Suppressor macrophage treated with lipopolysaccharide for 4 hours (primary cell): ENCODE results near the gene OR2T6.
"Not testable (repeated sequence)": the region's sequence is repeated elsewhere in the genome, so short reads cannot be mapped to it uniquely, and the experiment has no call there.

ENCODE experiments used
- DNase-seq: peaks from one replicate; pipeline ENCODE4 v3.0.0-alpha.2; 2020

Gene OR2T6, protein sequence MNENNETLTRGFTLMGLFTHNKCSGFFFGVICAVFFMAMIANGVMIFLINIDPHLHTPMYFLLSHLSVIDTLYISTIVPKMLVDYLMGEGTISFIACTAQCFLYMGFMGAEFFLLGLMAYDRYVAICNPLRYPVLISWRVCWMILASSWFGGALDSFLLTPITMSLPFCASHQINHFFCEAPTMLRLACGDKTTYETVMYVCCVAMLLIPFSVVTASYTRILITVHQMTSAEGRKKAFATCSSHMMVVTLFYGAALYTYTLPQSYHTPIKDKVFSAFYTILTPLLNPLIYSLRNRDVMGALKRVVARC

DNA sequence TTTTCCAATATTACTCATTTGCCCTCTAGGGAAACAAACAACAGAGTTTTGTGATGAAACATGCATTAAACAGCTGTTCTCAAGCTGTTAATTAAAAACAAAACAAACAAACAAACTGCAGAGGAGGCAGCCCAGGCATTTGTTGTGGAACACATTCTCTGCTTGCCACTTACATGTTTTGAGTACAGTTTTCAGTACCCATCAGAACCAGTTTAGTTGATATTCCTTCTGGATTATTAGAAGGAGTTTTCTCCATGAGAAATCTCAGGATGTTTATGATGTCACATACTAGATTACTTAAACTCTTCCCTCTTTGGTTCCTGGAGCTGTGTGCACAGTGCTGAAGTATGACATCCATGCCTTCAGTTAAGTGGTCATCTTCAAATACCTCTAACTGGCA is at the start of gene OR2T6:
Gene OR2T6 (plus strand): TSS at position 301 of the 400 bp plus-strand sequence. CDS start 11,863 bp downstream, outside the sequence.
- DNase-seq = no peak

DNA sequence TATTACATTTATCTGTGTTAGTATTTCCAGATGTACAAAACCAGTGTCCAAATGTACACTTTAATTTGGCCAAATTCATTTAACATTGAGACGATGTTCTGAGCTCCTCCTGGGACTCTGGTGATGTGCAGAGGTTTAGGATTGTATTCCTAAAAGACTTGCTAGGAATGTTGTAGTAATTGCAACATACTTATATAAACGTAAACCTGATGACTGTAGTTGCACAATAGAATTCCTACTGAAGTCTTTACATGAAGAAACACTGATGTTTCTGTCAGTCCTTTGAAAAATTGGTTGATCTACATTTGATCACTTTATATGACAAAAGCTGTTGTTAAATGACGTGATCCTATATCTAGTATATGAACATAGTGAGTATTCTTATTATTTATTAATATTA is 32.1 kb upstream of the OR2T6 start:
- DNase-seq = no peak

DNA sequence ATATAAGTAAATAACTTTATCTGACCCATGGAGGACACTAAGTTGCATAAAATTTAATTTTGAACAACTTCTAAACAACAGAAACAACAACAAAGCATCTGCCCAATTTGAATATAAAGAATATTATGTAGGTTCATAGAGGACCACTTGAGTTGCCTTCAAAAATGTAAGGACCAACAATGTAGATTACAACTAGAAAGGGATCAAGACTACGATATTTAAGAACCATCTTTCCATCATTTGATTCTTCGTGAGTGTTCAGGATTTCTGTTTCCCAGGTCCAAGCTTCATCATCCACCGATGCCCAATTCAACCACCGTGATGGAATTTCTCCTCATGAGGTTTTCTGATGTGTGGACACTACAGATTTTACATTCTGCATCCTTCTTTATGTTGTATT is 27.1 kb upstream of the OR2T6 start, which contains the start of gene OR14C36:
Gene OR14C36 (plus strand): TSS at position 301 of the 400 bp plus-strand sequence. CDS start 0 bp downstream, at position 301.
- no peak for DNase-seq

DNA sequence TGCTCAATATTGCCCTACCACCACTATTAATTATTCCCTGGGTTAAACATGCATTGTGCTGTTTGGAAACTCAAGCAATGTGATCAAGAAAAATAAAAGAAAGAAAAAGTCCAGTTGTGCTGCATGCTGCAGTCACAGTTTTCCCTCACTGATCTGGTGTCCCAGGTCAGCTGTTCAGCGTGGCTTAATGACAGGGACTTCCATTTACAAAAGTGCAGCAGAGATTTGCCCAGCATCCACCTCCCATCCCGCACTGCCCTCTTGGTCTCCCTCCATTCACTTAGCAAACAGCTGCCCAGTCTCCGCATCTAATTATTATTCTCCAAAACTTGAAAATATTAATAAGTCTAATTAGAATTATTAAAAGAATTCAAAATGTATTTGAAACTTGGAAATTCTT is 16.1 kb upstream of the OR2T6 start:
- DNase-seq = no peak

DNA sequence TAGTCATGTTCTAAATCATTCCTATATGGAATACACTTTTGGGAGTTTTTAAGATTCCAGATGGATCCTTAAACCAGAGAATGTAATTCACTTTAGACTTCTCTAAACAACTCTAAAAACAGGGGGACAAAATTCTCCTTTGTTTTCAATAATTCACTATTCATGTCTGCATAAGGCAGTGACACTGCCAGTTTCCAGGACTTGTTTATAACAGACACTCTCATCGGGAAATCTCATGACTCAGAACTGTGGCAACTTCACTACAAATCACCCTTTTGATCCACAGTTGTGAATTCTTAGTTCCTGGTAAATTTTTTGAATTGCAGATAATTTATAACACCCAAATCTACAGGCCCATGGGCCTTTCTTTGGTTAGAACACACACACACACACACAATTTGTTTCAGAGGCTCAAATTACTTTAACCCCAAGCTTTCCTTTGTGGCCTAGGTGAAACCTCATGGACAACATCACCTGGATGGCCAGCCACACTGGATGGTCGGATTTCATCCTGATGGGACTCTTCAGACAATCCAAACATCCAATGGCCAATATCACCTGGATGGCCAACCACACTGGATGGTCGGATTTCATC is 14.3 kb upstream of the OR2T6 start, which contains the start of gene OR2T4:
Gene OR2T4 (plus strand): TSS at position 545 of the 595 bp plus-strand sequence. CDS start 0 bp downstream, at position 545.
- no peak for DNase-seq

DNA sequence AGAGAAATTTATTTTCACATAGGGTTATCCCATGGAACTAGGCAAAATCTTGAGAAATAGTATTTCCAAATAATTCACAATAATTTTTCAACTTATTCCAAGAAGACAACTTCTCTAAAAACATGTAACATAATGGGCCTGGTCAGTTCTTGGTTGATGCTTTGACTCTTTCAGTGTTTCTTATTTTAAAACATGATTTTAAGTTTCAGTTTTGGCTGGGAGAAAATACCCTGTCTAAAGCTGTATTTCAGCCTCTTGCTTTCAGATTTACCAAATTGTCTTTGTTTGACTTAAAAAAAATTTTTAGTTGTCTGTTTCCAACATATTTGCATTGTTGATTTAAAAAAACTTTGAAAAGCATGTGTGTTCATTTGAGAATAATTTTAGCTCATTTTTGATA is 8.9 kb upstream of the OR2T6 start:
- DNase-seq = no peak

DNA sequence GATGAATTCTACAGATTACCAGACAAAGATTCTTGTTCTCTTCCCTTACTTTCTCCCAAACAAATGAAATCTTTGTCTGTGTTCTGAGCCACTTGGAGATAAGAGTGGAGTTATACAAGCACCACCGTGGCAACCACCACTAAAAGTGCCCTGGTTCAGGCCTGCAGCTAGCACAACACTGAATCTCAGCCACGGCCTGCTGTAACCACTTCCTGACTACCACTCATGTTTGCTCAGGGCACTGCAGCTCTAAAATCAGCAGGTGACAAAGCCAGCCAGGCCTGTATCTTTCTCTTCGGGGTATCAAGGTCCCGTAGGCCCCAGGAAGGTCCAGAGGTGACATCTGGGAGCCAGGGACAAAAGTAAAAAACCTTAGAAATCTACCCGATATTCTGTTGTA is 3.2 kb upstream of the OR2T6 start:
- DNase-seq = no peak

DNA sequence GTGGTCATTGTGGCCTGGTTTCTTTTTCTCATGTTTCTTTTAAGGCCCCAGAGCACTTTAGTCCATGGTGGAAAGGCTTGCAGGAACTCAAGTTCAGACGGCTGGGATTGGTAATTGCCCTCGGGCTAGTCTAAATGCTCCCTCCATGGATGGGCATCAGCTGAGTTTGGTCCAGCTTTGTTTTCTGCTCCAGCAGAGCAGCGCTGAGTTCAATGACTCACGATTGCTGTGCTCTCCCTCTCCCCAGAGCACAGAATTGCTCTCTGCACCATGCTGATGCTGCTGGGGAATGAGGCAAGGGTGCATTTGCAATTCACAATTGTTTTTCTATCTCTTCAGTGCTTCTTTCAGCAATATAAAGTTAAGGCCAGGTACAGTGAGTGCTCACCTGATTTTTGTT is 1.8 kb upstream of the OR2T6 start:
- no peak for DNase-seq

DNA sequence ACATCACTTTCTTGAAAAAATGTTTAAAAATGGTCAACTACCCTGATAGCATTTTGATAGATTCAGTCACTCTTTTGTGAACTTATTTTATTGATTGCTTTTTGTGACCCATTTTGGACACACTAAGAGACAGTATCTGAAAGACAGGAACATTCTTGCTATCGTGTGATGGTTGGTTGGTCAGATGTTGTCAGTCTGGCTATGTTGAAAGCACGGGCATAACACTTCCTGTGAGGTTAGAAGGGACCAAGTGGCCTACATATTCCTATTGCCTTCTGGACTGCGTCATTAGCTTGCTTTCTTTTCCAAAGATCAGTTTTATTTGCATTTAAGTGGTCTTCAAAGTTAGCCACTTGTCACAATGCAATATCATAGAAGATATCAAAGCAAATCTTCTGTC is 1.4 kb downstream of the OR2T6 start:
- DNase-seq = no peak

DNA sequence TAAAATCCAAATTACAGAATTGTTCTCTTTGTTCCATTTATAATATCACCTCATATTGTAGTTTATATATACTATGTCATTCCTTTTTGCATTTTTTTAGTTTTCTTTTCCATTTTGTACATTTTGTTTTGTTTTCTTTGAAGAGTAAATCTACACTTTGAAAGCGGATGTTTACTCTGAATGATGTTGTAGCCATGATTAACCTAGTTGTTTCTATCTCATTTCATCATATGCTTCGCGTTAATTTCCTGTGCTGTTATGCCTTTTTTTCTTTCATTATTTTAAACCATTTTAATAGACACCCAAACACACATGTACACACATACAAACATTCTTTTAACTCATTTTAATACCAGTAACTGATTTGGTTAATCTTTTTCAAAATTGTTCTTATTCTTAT is 5.3 kb downstream of the OR2T6 start:
- DNase-seq = no peak

DNA sequence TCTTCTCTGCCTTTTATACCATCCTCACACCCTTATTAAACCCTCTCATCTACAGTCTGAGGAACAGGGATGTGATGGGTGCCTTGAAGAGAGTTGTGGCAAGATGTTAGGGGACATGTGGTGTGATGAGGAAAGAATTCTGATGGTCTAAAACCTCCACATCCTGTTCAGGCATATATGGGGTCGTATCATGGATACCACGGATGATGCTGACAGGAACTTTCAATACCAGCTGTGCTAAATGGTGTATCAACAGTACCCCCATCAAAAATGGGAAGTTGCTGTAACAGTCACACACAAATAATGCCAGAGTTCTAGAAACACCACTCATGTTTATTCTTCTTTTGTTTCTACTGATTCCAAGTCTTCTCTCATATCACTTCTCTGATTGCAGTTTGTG is 12.9 kb downstream of the OR2T6 start:
- DNase-seq = no peak

DNA sequence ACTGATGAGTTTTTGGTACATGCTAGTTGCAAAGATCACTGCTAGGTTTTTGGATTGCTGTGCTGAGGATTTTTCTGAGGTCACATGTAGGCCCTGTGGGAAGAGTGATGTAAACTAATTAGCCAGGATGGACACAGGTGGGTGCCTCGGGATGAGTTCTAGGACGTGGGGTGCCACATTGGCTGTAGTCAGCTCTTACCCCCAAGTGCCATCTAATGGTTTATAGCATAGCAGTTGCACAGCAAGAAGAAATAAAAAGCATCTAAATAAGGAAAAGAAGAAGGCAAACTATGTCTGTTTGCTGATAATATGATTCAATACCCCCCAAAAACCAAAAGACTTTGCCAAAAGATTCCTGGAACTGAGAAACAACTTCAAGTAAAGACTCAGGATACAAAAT is 17.5 kb downstream of the OR2T6 start:
- no peak for DNase-seq

DNA sequence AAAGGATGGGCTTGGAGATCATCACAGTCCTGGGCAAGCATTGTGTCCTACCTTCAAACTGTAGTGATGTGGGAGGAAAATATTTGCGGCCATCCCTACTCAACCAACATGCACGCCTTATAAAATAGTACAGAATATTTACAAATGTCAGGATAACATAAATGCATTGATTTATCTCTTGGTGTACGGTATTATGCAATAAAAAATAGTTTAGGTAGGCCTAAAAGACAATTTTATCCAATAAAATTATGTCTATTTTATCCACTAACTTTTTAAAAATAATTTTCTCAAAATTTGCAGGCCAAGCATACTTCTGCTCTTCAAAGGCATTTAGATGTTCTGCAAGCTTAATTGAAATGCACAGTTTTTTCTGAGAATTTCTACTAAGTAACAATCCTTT is 27.2 kb downstream of the OR2T6 start, which contains the start of gene OR2T1:
Gene OR2T1 (plus strand): TSS at position 301 of the 400 bp plus-strand sequence. CDS start 3,100 bp downstream, outside the sequence.
- no peak for DNase-seq

DNA sequence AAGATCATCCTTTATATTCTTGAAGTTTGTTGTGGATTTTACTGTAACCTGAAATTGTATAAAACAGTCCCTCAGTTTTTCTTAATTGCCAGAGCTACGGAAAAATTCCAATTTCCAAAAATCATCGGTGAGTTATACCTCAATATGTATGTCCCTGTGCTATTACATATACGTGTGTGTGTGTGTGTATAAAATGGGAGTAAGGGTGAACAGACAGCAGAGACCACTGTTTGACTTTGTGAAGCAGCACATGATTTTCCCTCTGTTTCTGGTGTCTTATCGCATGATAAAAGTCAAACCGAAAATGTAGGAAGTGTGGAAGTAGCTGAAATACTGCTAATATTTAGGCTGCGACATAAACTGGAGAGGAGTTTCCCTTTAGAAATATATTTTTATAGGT is 28.5 kb downstream of the OR2T6 start:
- no peak for DNase-seq

DNA sequence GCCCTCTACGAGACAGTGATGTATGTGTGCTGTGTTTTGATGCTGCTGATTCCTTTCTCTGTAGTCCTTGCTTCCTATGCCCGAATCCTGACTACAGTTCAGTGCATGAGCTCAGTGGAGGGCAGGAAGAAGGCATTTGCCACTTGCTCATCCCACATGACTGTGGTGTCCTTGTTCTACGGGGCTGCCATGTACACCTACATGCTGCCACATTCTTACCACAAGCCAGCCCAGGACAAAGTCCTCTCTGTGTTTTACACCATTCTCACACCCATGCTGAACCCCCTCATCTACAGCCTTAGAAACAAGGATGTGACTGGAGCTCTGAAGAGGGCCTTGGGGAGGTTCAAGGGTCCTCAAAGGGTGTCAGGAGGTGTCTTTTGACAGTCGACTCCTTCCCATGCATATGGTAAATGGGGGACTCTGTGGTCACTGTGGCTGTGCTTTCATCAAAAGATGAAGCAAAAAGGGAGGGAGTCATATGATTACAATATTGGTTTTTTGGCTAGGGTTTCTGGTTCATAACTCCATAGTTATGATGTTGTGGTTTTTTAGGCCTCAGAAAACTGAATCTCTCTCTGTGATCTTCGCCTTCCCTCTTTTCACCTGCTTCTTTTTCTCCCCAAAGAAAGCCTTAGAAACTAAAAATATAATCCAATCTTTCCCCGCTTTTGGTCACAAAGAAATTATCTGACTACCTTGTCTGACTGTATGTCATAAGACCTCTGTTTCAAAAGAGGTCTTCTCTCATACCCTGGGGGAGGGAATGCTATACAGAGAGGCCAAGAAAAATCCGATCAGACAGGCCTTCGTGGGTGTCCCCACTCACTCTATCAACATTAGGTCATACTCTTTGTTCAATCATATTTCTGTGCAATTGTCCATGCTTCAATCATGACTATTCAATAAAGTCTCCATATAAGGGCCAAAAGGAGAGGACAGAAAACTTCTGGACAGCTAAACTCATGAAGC is 31.5 kb downstream of the OR2T6 start:
- no peak for DNase-seq

DNA sequence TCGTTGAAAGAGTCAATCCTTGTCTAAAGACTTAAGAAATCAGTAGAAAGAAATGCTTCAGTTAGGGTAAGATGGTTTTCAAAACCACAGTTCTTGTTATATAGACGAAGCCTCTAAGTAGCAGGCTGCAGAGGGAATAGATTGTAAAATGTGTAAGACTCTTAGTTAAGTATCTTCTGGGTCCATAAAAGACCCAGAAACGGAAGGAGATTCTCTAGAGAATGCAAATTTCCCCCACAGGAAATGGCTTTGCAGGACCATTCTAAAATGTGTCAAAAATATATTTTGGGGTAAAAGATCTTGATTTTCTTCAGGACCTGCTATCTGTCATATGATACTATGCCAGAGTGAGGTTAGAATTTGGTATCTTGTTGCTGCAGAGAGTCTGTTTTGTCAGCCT is 40.7 kb downstream of the OR2T6 start:
- no peak for DNase-seq

DNA sequence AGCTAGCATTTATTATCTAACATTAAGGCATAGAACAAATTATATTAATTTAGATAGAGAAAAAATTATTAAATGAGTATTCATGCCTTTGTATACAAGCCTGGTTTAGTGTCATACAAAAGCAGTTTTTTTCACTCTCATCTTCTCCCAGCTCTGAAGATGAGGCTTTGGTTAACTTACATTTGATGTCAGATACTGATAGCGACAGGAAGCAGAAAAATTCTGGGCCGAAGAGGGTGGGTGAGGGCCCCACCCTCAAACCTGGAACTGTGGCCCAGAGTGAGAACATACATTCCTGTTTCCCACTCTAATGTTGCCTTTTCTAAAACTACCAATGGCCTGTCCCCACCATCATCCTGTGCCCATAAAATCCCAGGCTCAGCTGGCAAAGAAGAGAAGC is 42.3 kb downstream of the OR2T6 start:
- DNase-seq = no peak

DNA sequence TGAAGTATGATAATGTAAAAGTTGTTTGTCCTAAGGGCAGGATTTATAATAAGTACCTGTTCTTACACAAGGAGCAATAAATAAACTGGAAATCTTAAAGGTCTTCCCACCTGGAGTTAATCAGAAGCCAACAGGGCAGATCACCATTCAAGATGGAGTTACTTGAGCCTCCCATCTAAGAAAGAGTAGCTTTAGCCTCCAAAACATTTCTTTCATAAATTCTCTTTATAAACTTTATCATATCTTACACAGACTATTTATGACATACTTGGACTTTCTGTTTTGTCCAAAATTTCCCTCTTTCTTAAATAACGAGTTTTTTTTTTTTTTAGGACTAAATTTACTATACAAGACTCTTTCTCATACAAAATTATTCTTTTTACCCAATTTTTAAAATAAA is 45.8 kb downstream of the OR2T6 start:
- DNase-seq = no peak

DNA sequence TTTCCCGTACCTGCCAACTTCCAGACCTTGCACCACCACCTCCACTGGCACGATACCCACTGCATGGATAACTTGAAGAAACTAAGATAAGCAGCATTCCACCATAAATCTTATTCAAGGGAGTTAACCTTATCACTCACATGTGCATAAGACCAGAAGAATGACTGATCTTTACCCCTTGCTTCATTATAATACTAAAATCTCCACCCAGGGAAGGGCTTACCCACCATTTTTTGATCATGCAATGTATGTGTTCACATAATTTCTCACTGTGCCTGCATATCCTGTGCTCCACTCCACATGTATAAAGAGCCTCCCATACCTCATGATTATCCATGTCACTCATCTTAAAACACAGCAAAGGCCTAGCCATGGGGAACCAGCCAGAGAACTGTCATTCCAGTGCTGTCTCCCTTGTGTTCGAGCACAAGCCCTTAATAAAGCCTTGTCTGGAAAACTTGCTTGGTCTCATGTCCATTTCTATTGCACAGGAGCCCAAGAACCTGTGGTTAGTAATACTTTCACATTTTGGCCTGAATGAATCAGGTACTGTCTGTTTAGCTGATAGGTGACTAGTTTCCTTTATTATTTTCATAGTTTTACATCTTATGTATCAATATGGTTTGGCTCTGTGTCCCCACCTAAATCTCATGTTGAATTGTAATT is 52.1 kb downstream of the OR2T6 start:
- not testable (repeated sequence) for DNase-seq

DNA sequence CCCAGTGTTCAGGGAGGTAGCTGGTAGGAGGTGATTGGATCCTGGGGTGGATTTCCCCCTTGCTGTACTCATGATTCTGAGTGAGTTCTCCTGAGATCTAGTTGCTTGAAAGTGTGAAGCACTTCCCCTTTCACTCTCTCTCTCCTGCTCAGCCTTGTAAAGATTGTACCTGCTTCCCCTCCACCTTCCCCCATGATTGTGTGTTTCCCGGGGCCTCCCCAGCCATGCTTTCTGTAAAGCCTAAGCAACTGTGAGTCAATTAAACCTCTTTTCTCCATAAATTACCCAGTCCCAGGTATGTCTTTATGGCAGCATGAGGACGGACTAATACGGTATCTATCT is 52.6 kb downstream of the OR2T6 start:
- not testable (repeated sequence) for DNase-seq

DNA sequence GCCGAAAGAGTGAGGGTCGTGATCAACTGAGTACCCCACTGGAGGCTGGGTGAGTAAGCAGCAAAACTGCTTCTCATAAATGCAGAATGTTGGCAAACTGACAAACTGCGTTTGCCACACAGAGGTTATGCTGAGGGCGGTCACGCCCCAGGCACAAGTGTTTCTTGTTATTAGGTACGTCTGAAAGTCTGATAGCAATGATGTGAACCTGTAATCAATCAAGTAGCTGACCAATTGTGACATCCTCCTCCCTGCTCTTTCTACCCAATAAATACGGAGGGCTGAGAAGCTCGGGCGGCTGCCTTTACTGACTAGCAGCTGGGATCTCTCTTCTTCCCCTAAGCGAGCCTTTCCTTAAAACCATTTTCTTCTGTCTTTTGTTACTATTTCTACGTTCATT is 56.1 kb downstream of the OR2T6 start:
- DNase-seq = not testable (repeated sequence)

DNA sequence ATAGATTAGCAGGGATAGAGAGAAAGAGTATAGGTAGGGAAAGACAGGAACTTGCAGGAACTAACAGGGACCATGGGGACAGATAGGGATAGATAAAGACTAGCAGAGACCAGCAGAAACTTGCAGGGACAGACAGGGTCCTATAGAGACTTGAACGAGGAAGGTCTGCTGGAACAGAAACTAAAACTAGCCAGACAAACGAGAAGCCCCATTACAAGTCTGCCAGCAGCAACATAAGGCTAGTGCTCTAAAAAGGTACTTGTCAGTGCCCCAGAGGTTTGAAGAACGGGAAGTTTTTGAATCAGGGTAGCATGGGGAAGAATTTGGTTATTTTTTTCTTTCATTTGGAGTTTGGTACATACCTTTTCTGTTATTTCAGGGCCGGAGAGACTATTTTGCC is 56.7 kb downstream of the OR2T6 start:
- DNase-seq = not testable (repeated sequence)
